HG03521 (cell line): ENCODE results near the gene ARHGEF38.
A peak's percentile ranks its signal among the peaks of the same experiment; 100 is the strongest.
"Not testable (repeated sequence)": the region's sequence is repeated elsewhere in the genome, so short reads cannot be mapped to it uniquely, and the experiment has no call there.

Source experiments
- ATAC-seq: cut with Tn5 transposase; IDR thresholded peaks from one replicate; pipeline ENCODE4 v1.9.1; 2021; ENCODE audit warnings: mild to moderate bottlenecking, moderate library complexity; ENCODE audit not compliant: unreplicated experiment

ARHGEF38 gene

DNA sequence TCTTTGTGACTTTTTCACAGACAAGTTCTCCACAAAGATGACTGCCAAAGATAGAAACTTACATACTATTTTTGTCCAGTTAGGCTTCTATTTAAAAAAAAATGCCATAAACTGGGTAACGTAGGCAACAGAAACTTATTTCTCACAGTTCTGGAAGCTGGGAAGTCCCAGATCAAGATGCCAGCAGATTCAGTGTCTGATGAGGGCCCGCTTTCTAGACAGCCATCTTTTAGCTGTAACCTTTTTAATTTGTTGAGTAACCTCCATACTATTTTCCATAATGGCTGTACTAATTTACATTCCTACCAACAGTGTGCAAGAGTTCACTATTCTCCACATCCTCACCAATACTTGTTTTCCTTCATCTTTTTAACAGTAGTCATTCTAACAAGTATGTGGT lies 55.5 kb downstream of the ARHGEF38 start:
- ATAC-seq, result no peak

DNA sequence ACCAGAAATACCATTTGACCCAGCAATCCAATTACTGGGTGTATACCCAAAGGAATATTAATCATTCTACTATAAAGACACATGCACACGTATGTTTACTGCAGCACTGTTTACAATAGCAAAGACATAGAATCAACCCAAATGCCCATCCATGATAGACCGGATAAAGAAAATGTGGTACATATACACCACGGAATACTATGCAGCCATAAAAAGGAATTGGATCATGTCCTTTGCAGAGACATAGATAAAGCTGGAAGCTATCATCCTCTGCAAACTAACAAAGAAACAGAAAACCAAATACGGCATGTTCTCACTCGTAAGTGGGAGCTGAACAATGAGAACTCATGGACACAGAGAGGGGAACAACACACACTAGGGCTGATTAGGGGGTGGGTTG lies 57.4 kb downstream of the ARHGEF38 start:
- not testable (repeated sequence) for ATAC-seq

DNA sequence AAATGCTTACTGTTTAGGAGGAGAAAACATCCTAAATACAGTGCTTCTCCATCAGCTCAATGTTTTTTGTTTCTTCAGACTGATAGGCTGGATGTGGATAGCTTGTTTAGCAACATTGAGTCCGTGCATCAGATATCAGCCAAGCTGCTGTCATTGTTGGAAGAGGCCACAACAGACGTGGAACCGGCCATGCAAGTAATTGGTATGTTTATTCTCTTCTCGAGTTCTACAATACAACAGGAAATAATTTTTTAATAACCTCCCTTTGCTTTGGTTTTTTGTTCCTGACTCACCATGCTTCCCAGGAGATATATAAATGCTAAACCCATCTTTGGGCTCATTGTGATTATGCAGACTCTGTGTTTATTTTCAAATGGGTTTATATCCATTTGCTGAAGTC lies 60.9 kb downstream of the ARHGEF38 start:
- no peak for ATAC-seq

DNA sequence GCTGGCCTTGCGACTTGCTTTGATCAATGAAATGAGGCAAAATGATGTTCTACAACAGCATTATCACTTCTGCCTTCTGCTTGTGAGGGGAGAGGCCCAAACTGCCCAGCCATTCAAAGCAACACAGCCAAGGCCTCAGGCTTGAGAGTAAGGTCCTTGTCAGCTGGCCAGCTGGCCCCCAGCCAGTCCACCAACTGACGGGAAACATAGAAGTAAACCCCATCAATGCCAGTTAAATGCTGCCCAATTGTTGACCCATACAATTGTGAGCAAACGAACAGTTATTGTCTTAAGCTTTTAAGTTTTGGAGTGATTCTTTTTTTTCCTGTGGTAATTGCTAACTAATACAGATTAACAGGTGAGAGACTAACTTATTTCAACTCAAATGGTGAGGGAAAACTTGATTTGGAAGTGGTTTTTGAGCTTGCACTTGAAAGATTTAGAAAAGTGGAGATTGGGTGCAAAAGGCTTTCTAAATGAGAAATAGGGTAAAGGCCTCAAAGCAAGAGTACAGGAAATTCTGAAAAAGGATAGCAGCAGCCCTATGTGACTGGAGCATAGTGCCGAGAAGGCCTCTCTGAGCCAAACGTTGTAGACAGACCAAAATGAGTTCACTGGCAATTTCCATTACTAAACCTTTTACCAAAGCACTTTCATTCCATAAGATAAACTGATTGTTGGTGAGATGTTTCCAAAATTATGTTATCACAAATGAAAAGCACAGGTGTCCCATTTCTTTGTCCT lies 66.9 kb downstream of the ARHGEF38 start:
- no peak for ATAC-seq

DNA sequence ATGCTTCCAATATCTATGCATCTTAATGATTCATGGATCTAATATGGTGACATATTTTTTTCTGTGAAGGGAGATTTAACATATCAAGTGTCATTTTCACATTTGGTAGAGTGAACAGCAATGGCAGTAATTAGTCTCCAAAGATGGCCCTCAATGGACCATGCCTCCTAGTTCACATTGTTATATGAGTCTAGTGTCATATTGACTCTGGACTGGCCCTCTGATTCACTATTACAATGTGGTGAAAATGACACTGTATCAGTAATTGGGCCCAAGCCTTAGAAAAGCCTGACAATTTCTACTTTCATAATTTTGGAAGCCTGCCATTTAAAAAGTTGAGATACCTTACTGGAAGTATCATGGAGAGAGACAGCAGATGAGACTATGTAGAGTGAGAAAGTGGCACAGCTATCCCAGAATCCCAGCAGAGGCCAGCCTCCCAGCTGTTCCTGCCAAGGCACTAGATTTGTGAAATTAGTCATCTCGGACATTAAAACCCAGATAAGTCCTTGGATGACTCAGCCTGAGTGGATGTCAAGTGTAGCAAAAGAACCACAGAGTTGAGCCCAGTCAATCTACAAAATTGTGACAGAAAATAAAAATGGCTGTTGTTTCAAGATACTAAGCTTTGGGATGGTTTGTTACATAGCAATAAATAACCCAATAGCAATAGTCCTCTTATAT lies 68.4 kb downstream of the ARHGEF38 start:
- no peak for ATAC-seq

DNA sequence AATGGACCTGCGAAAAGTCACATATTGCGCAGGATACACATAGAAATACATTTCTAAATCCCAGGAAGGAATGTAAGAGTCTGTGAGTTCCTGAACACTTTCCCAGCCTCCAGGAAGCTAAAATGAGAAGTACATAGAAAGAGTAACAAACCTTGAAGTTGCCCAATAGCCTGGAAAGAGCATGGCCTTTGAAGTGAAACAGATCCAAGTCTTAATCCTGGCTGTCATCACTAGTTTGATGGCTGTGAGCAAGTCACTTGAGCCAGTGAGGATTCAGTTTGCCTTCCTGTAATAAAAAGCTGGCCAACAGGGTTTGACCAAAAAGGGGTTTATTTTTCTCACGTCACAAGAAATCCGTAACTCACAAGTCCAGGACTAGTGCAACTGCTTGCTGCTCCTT lies 69.8 kb downstream of the ARHGEF38 start:
- ATAC-seq, result no peak

DNA sequence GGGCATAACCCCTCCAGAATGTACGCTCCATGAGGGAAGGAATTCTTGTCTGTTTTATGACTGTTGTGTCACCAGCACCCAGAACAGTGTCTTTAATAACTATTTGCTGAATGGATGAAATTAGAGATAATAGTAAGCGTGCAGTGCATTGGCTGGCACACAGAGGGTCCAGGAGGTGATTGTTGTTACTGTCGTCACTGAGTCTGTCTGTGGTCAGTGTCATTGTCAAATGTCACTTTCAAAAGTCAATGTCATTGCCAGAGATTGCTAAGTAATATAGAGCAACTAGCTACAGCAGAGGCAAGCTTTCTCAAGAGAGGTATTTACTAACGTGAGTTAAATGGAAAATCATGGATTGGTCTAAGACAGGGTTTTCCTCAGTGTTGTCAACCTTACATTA lies 70.7 kb downstream of the ARHGEF38 start:
- no peak for ATAC-seq

DNA sequence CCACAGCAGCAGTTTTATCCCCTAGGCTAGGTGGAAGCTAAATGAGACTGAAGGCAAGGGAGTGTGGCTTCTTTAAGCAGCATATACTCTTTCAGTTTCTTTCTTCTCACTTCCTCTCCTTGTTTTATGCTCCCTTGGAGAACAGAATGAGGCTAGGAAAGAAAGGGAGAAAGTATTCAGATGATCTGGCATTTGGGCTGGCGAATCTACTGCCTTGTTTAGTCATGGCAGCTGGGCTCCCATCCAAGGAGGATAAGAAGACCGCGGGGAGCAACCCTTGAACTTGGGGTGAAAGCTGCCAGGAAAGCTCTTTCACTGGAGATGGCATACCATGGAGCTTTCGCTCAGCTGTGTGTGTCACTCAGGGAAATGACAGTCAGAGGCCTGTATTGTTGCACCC lies 72.1 kb downstream of the ARHGEF38 start:
- peak; percentile 48 for ATAC-seq

DNA sequence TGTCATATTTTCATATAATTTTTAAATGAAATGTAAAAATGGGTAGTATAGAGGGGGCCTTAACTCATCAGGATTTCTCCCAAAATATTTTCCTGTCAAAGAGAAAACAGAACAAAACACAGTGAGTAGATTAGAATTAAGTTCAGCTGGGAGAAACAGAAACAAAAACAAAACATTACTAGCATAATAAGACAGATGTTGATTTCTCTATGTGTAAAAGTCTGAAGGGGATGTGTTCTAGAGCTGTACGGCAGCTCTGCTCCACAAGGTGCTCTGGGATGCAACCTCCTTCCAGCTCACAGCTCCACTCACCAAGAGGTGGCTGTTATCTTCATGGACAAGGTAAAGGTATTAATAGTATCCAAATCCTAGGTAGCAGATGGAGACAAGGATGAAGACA lies 72.8 kb downstream of the ARHGEF38 start:
- ATAC-seq, result no peak

DNA sequence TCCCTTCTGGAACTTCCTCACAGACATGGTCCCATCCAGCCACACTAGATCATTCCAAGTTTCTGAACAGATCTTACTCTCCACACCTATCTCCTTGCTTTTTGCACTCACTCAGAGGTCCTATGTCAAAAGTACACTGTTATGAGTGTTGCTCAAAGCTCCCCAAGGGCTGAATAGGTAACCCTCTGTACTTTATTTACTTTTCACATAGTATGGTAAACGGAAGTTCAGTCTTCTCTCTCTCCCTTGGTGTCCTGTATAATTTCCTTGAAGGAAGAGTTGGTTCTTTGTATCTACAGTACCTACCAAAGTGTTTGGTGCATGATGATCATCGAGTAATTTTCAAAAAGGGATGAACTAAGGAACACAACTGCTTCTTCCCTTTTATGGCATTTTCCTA lies 74.4 kb downstream of the ARHGEF38 start:
- ATAC-seq, result no peak

DNA sequence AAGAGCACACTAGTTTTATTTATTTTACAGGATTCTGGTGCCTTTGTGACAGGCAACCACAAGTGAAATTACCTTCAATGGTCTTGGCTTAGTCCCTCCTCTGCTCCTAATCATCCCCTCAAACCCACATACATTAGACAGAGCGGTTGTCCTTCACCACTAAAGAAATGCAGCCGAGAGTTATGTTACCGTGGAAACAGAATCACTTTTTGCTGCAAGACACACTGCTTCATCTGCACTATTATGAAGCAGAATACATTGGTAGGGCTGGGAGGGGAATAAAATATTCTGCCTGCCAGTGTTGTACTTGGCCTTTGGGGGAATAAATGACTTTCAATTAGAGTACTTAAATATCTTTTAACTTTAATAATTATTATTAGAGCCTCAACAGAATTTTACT lies 75.2 kb downstream of the ARHGEF38 start:
- no peak for ATAC-seq

DNA sequence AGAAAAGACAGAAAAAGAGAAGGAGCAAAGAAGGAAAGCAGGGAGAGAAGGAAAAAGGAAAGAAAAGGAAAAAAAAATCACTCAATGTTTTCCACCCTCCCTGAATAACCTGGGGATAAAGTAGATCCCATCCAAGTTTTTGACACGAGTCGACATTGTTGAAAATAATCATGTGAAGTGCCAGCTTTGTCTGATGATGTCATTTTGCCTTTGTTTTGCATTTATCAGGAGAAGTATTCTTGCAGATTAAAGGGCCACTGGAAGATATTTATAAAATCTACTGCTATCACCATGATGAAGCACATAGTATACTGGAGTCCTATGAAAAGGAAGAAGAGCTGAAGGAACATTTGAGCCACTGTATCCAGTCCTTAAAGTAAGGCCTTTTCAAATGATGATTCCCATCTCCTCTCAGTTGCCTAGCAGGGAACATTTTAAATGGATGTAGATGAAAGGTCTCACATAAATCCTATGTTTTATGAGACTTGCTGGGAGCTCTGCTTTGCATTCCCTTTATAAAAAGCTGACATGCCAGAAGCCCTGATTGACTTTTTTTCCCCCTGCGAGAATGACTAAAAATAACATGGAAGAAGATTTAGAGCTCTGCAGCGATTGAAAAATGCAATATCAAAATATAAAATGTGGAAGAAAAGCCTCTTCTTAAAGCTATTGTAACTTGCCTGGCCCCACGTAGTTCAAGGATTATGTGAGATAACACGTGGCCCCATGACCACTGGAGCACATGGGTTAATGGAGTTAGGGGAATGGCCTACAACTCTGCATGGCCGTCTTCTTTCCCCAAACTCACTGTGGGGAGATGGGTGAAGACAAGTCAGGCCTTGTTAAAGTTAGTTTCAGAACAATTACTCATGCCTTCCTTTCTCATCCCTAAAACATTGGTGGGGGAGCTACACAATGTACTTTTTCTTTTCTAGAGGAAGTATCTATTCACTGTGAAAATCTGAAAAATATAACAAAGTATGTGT lies 78.5 kb downstream of the ARHGEF38 start:
- ATAC-seq, result no peak

DNA sequence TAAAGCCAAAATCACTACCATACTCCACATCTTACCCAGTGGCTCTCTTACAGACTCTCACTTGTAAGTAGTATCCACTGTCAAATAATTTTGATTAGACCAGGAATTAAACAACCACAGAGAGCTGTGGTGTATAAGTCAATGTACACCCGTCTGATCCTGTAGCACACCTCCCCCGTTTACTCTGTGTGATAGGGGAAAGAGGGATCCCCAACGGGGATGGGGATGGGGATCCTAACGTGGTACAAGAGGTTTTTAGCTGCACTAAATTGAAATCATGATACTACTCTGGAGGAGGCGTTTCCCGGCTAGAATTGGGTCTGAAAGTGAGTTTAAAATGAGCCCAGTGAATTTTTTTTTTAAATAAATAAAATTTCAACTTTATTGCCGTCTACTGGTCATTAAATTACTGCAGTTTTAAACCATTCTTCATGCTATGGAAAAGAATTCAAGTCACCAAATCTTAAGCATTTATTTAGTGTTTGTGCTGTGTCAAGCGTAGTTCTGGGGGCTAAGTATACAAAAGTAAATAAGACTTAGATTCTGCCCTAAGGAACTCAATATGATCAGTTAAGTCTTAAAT lies 79.5 kb downstream of the ARHGEF38 start:
- ATAC-seq, result no peak

DNA sequence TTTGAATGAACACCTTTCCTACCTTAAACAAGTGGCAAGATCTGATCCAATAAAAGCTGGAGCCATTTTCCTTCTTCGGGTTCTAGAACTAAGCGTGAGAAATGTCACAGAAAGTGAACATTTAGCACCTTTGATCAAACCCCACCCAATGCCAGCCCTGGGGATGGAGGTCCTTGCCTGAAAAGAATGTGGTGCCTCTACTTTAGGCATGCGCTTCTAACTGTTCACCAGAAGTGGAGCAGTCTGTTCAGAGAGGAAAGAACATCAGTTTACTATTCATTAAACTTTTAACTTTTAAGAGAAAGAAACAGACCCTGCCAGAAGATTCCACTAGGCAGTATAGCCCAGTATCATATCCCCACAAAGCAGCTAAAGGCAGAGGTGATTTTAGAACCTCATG lies 80.2 kb downstream of the ARHGEF38 start:
- no peak for ATAC-seq

DNA sequence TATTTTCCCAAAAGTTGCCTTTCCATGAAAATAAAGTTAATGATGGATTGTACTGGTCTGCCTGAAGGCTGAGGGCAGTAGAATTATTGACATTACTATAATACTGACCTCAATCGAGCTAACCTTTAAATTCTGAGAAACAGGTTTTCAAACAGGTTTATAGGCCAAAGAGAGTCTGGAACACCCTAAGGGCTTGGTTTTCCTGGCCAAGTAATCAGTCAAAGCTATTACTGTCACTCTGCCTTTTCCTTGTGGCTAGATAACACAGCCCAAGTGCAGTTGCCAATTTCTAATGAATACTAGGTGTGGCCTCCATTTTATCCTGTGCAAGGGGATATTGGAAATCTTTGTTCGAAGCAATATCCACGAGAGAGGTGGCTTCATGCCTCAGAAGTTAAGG lies 80.8 kb downstream of the ARHGEF38 start:
- no peak for ATAC-seq

DNA sequence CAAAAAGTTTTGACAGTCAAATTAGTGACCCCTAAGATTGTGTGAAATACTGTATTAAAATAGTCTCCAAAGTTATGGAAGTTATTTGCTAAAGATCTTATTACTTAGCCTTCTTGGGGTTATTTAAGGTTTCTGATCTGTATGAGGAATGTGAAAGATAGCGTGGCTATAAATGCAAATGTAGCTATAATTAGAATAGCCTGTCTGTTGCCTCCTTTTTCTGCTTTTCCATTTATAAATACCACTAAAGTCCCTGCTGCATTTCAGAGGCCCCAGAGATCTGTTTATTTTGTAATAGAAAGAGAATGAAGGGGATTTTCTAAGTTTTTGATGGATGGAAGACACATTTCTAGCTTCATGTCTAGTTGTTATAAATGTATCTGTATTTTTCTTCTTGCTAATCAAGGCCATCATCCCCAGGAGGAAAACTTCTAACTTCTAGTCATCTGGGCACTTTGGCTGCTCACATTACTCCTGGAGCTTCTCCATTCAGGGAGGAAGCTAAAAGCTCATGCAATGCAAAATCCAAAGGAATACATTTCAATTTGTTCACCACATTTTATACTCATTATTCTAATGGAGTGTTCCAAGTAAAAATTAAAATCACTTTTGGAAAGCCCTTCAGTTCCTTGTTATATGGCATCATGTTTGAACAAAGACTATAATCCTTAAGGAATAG lies 82.1 kb downstream of the ARHGEF38 start:
- no peak for ATAC-seq

DNA sequence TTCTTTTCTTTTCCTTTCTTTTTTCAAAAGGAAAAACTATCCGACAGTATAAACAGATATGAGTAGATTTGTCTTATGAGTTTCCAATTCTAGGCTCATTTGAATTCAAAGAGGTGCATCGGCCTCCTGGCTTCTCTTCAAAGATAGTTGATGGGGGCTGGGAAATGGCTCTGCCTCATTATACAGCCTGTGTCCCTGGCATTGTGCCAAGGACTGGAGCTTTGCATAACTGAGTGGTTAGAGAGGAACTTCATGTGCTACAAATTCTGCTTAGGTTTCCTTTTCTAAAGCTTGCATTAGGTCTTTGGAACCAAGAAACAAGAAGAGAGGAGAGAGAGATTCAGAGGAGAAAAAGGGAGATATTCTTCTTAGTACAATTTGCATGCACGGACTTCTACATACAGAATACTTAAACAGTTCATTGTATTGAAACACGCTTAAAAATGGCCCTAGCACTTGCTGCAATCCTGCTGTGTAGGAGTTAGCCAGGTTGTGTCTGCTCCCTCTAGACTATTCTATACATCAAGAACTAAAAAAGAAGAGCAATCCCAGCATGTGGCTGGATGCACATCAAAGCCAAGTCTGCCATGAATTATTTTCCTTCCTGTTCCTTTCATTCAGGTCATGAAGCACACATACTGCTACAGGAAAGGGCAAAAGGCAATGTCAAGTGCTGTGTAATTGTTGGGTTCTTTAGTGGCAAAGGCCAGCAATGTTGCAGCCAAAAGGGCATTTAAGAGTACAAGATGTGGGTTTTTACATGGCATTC lies 85.2 kb downstream of the ARHGEF38 start:
- ATAC-seq, result peak; percentile 72

DNA sequence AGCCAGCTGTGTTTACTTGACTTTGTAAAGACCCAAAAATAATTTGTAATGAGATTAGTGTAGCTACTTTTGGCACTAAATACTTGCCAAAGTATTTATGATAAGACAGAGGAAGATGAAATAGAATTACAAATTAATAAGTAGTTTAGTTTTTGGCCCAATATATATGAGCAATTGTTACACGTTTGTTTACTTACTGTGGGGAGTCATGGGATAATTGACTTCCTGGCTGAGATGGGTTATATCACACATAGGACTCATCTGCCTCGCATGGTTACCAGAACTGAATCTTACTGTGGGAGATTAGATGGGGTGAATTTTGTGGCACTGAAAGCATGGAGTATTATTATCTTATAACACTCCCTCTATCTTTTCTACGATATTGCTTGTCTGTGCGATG lies 89.4 kb downstream of the ARHGEF38 start:
- ATAC-seq, result no peak

DNA sequence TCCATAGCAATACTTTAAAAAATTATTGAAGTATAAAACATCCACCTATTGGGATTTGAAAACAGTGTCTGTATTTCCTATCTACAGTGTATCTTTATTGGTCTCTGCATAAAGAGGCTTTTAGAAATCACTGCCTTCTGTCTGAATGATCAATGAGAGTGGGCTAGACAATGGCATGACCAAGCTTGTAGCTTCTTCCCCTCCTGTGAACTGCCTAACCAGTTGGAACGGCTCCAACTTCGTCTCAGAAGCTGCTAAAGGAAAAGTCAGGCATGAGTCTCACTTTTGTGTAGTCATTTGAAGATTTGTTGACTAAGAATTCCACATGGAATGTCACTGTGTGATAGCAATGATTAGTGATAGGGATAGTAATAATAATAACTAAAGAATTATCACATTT lies 91.8 kb downstream of the ARHGEF38 start:
- ATAC-seq, result no peak

DNA sequence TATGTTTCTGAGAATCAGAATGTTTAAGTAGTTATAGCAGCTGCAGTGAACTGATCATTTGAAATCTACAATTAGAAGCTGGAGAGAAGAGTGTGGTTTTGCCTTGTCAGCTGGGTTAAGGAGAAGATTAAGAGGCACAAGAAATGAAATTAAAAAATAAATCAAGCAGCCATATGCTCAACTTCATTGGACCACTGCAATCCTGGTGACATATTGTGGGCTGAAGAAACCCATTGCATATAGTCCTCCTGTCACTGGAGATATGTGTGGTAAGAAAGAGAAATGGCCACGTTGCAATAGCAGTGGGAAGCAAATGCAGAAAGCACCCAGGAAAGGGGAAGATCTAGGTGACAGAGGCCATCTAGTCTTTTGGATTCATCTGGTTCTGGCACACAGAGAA lies 93.0 kb downstream of the ARHGEF38 start:
- no peak for ATAC-seq
